Neural crest cell (in vitro differentiated cells): ENCODE data around the gene AHI1. TPM values are rescaled to one million over a fixed set of nuclear protein-coding genes. Genes with fewer than 3 reads are reported as not detected.
"Not testable (repeated sequence)": the region's sequence is repeated elsewhere in the genome, so short reads cannot be mapped to it uniquely, and the experiment has no call there.

Experiments
- DNase-seq: peaks from one replicate; pipeline ENCODE4 v3.0.0; 2021; ENCODE audit warnings: low read depth, mixed read lengths, low spot score
- H3K27ac Mint-ChIP-seq: one replicate; pipeline ENCODE4 v1.8.0; 2021; ENCODE audit warnings: mild to moderate bottlenecking, mixed read lengths; ENCODE audit not compliant: unreplicated experiment
- H3K27me3 Mint-ChIP-seq: 2 replicates; pipeline ENCODE4 v1.8.0; 2021; ENCODE audit warnings: low read depth, mild to moderate bottlenecking, mixed read lengths
- H3K36me3 Mint-ChIP-seq: 2 replicates; pipeline ENCODE4 v1.8.0; 2021; ENCODE audit warnings: low read depth, mild to moderate bottlenecking, mixed read lengths
- H3K4me1 Mint-ChIP-seq: 2 replicates; pipeline ENCODE4 v1.8.0; 2021; ENCODE audit warnings: mixed read lengths
- H3K4me3 Mint-ChIP-seq: one replicate; pipeline ENCODE4 v1.8.0; 2021; ENCODE audit warnings: mild to moderate bottlenecking, mixed read lengths
- H3K9me3 Mint-ChIP-seq: 2 replicates; pipeline ENCODE4 v1.8.0; 2021; ENCODE audit warnings: mixed read lengths
- total RNA-seq: library from RNA; stranded (reverse); gene quantifications from 2 replicates; pipeline ENCODE4 v1.2.1, GENCODE V29; 2021
- TF ChIP-seq, protein P1 (sequence below): fragments of 200-600 bp; sonication (generic); conservative IDR thresholded peaks from 2 replicates; pipeline ENCODE4 v1.5.0; 2021; ENCODE audit warnings: antibody characterized with exemption, mild to moderate bottlenecking

AHI1 gene
- total RNA-seq, 1 donor from 2014 or later, result 27.6 TPM

GRCh38 chr6:135254471-135254870 lies 243.1 kb downstream of the AHI1 start:
- Mint-ChIP-seq H3K27me3 (no peaks in the 10 kb centered on the region), H3K36me3 (no peaks in the 10 kb centered on the region), H3K4me1 (peaks cover 19% of the 10 kb centered on the region), H3K27ac (no peak overlapping the region), H3K9me3 (peaks cover 3% of the 10 kb centered on the region), H3K4me3 (no peak overlapping the region)
- TF ChIP-seq, protein P1, sequence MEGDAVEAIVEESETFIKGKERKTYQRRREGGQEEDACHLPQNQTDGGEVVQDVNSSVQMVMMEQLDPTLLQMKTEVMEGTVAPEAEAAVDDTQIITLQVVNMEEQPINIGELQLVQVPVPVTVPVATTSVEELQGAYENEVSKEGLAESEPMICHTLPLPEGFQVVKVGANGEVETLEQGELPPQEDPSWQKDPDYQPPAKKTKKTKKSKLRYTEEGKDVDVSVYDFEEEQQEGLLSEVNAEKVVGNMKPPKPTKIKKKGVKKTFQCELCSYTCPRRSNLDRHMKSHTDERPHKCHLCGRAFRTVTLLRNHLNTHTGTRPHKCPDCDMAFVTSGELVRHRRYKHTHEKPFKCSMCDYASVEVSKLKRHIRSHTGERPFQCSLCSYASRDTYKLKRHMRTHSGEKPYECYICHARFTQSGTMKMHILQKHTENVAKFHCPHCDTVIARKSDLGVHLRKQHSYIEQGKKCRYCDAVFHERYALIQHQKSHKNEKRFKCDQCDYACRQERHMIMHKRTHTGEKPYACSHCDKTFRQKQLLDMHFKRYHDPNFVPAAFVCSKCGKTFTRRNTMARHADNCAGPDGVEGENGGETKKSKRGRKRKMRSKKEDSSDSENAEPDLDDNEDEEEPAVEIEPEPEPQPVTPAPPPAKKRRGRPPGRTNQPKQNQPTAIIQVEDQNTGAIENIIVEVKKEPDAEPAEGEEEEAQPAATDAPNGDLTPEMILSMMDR, result no peak
- no peak for DNase-seq

DNA sequence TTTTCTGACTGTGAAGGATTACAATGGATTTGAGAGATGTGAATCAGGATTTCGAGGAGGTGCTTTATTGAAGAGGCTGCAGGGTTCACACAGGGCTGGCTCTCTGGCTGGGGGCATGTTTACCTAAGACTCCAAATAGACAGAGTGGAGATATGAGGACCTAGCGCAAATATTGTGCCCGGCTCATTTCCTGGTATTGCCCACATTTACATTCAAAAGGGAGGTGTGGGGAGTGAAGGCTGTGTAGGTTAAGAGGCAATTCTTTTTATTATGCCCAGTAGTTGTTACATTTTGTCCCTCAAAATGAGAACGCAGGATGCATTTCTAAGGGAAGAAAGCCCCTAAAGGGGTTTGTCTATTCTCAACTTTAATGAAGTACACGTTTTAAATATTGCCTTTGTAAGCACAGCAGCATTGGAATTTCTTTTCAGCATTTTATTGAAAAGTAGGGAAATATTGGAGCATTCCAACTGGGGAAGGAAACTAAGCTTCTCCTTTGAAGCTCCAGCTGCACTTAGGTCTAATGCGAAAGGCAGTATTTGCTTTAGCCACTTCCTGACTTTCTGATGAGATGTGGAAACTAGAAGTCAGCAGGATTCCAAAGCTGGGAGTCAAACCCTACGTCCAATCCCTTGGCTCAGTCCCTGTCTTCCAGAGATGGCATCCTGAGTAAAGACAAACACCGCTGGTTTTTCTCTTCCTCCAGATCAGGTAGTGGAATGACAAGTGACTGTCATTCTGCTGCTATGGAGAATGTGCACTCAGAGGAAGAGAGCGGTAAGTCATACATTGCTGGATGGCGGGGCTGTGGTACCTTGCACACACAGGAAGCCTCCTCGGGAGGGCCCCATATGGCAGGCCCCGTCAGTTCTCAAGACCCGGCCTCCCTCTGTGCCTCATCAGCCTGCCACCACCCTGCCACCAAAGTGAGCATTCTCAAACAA lies 245.8 kb downstream of the AHI1 start:
- Mint-ChIP-seq H3K27me3 (no peaks in the 10 kb centered on the region), H3K9me3 (peaks cover 3% of the 10 kb centered on the region), H3K4me3 (no peak overlapping the region), H3K36me3 (no peaks in the 10 kb centered on the region), H3K27ac (peak overlapping the region; percentile 40), H3K4me1 (peaks cover 24% of the 10 kb centered on the region)
- DNase-seq, result no peak
- TF ChIP-seq, protein P1, result no peak

GRCh38 chr6:135250751-135251497 lies 246.6 kb downstream of the AHI1 start:
- Mint-ChIP-seq H3K27me3 (no peaks in the 10 kb centered on the region), H3K4me1 (peaks cover 24% of the 10 kb centered on the region), H3K4me3 (no peak overlapping the region), H3K27ac (peak overlapping the region; percentile 40), H3K9me3 (peaks cover 3% of the 10 kb centered on the region), H3K36me3 (no peaks in the 10 kb centered on the region)
- TF ChIP-seq, protein P1, result no peak
- DNase-seq, result no peak

DNA sequence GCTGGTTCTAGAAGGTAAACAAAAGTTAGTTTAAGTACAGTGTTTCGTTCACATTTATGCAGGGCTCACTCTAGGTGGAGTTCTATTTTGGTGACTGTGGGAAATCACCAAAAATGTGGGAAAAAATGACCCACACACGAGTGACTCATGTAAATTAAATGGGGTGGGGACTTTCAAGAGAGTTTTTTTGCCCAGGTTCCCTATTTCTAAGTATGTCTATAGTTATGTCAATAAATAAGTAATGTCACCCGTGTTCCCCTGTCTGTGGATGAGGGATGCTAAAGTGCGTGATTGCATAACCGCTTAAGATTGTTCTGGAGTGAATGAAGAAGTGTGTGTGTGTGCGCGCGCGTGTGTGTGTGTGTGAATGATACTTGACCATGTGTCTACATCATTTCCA lies 247.3 kb downstream of the AHI1 start:
- TF ChIP-seq, protein P1, result no peak
- no peaks in the 10 kb centered on the region for H3K27me3 Mint-ChIP-seq
- no peak overlapping the region for H3K4me3 Mint-ChIP-seq
- H3K9me3 Mint-ChIP-seq, result peaks cover 3% of the 10 kb centered on the region
- no peak for DNase-seq
- no peaks in the 10 kb centered on the region for H3K36me3 Mint-ChIP-seq
- no peak overlapping the region for H3K27ac Mint-ChIP-seq
- peaks cover 24% of the 10 kb centered on the region for H3K4me1 Mint-ChIP-seq

DNA sequence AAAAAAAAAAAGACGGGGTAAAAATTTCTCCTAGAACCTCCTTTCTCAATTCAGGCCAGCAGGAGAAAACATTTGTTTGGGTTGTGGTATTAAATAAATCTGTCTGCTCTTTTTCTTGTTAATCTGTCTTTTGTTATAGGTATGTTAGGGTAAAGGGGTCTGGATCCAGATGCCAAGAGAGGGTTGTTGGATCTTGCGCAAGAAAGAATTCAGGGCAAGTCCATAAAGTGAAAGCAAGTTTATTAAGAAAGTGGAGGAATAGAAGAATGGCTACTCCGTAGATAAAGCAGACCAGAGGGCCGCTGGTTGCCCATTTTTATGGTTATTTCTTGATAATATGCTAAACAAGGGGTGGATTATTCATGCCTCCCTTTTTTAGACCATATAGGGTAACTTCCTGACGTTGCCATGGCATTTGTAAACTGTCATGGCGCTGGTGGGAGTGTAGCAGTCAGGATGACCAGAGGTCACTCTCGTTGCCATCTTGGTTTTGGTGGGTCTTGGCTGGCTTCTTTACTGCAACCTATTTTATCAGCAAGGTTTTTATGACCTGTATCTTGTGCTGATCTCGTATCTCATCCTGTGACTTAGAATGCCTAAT lies 251.0 kb downstream of the AHI1 start:
- DNase-seq, H3K27me3 Mint-ChIP-seq, H3K9me3 Mint-ChIP-seq, H3K36me3 Mint-ChIP-seq, H3K27ac Mint-ChIP-seq, H3K4me3 Mint-ChIP-seq: not testable (repeated sequence)
- H3K4me1 Mint-ChIP-seq, result peaks cover 22% of the 10 kb centered on the region
